ENCODE data around the gene VIPR2.
"Not testable (repeated sequence)": the region's sequence is repeated elsewhere in the genome, so short reads cannot be mapped to it uniquely, and the experiment has no call there.

VIPR2 gene

DNA sequence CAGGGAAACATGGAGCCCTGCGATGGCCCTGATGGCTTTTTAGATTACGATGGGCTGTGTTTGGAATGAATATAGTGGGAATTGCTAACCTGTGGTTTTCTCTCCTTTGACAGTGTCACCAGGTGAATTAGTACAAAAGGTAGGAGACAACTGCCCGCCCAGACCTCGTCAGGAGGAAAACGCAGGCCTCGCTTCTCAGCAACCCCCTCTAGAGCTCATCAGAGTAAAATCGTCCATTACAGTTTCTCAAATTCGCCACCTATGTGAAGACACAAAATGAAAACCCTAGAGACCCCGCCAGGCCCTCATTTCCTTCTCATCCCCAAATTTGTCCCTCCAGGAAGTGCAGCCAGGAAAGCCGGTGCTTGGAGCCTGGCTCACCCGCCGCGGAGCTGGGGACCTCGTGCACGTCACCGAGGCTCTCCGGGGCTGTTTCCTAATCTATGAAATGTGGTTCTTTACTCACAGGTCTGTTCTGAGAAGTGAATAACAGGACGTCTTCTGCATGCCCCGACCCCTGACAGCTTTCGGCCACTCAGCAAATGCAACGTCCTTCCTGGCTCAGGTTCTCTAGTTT, 143.7 kb downstream of the VIPR2 start:
- DNase-seq: no peak

- no peak for DNase-seq
Measured at GRCh38 chr7:159000070-159000469, 144.6 kb downstream of the VIPR2 start.

- no peak for DNase-seq
Measured at GRCh38 chr7:158999496-158999895, 145.2 kb downstream of the VIPR2 start.

GRCh38 chr7:158998261-158998660, 146.4 kb downstream of the VIPR2 start:
- not testable (repeated sequence) for DNase-seq

- no peak for DNase-seq
Measured at GRCh38 chr7:158997471-158997870, 147.2 kb downstream of the VIPR2 start.

- DNase-seq: no peak
Measured at GRCh38 chr7:158997110-158997453, 147.6 kb downstream of the VIPR2 start.

GRCh38 chr7:158996214-158997109, 148.2 kb downstream of the VIPR2 start:
- no peak for DNase-seq

GRCh38 chr7:158995514-158995913, 149.2 kb downstream of the VIPR2 start:
- DNase-seq: no peak

GRCh38 chr7:158994687-158995086, 150.0 kb downstream of the VIPR2 start:
- no peak for DNase-seq

- DNase-seq: no peak
Measured at GRCh38 chr7:158993591-158993990, 151.1 kb downstream of the VIPR2 start.

GRCh38 chr7:158992759-158993158, 151.9 kb downstream of the VIPR2 start:
- DNase-seq: no peak

- DNase-seq: no peak
Measured at GRCh38 chr7:158991824-158992621, 152.6 kb downstream of the VIPR2 start.

GRCh38 chr7:158988996-158989395, 155.7 kb downstream of the VIPR2 start:
- no peak for DNase-seq

DNA sequence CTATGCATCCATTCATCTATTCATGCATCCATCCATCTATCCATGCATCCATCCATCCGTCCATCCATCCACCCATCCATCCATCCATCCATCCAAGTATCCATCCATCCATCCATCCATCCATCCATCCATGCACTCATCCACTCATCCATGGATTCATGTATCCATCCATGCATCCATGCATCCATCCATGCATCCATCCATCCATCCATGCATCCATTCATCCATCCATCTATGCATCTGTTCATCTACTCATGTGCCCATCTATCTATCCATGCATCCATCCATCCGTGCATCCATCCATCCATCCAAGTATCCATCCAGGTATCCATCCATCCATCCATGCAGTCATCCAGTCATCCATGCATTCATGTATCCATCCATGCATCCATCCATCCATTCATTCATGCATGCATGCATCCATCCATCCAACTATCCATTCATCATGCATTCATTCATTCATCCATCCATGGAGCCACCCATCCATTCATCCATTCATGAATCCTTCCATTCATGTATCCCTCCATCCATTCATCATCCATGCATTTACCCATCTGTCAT, 156.3 kb downstream of the VIPR2 start:
- no peak for DNase-seq

GRCh38 chr7:158987691-158988090, 157.0 kb downstream of the VIPR2 start:
- DNase-seq: no peak

DNA sequence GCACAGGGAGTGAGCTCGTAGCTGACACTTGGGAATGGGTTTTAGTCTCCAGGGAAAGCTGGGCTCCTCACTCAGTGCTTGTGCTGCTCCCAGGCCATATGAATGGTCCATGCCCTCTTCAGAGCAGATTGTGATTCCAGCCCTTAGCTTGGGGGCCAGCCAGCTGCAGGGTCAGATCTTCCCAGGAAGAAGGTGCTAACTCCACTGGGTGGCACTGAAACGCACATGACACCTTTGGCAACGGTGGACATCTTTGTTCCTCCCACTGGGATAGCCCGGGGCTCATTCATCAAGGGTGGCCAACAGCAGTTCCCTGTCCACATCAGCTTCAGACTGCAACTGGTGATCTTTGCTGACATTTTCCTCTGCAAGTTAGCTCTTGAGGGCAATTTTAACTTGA, 159.1 kb downstream of the VIPR2 start:
- no peak for DNase-seq

- not testable (repeated sequence) for DNase-seq
Measured at GRCh38 chr7:158984007-158984406, 160.7 kb downstream of the VIPR2 start.

- DNase-seq: not testable (repeated sequence)
Measured at GRCh38 chr7:158982080-158982479, 162.6 kb downstream of the VIPR2 start.

DNA sequence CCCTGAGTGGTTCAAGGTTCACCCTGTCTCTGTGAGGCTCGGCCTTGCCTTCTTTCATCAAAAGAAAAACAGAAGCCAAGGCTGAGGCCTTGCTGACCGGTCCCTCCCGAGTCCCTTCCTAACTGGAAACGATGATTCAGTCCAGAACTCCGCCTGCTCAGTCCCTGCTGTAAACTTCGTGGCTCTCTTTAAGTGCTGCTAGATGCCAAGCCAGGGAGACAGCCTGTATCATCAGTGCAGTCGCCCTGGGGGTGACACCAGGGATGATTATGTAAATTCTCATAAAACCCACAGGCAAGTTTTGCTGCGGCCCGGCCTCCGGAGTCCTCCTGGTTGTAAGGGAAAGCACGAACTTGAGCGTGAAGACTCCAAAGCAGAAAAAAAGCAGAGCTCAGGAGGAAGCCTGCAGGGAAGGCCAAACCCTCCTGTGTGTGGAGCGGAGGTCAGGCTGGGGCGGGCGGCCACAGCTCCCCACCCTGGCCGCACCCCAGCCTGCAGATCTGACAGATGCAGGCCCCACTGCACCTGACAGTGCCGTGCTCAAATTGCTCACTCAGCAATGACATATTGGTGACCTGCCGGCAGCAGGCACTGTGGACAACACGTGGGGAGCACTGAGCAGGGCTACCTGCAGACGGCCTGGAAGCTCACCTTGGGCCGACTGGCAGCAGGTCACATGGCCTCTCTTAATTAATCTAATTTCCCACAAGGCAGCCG, 164.9 kb downstream of the VIPR2 start:
- DNase-seq: no peak

GRCh38 chr7:158979023-158979529, 165.6 kb downstream of the VIPR2 start:
- DNase-seq: no peak

Data from fibroblast of upper back skin (primary cell).